Measurements from ENCODE around the gene BPIFB2. TPM values are rescaled to one million over a fixed set of nuclear protein-coding genes. Genes with fewer than 3 reads are reported as not detected.

BPIFB2 gene
- total RNA-seq, 4 donors from 2014 or later, result 0.13 to 138 (median 0.15) TPM; not detected in 1

DNA sequence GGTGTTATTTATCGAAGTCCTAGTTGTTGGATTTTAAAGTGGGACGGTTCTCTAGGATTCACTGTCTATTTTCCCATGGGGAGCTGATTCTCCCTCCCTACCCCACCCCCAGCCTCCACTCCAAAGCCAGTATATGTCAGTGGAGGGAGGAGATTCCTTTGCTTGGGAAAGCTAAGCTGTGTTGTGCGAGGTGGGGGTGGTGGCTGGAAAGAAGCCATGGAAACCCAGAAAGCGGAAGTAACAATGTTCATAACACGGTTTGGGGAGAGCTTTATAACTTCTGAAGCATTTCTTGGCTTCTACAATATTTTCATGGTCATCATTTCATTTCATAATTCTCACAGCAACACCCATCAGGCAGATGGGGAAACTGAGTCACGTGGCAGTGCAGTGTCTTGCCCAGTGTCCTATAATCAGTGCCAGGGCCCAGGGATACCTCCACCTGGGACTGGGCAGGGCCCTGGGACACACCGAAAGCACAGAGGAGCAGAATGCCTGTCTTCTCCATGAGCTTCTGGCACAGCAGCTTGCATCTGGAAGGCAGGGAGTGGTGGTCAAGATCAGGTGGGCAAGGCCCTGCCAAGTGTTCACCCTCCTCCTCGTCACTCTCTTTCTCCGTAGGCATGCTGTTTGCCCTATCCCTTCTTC lies 7.8 kb upstream of the BPIFB2 start:
- H3K4me1 ChIP-seq, result no peaks in the 10 kb centered on the region
- no peak for ATAC-seq
- no peak for TF ChIP-seq POLR2A (IDR thresholded peaks at IDR 0.05)
- TF ChIP-seq POLR2AphosphoS5 (IDR thresholded peaks at IDR 0.05), result no peak
- TF ChIP-seq, protein P1, sequence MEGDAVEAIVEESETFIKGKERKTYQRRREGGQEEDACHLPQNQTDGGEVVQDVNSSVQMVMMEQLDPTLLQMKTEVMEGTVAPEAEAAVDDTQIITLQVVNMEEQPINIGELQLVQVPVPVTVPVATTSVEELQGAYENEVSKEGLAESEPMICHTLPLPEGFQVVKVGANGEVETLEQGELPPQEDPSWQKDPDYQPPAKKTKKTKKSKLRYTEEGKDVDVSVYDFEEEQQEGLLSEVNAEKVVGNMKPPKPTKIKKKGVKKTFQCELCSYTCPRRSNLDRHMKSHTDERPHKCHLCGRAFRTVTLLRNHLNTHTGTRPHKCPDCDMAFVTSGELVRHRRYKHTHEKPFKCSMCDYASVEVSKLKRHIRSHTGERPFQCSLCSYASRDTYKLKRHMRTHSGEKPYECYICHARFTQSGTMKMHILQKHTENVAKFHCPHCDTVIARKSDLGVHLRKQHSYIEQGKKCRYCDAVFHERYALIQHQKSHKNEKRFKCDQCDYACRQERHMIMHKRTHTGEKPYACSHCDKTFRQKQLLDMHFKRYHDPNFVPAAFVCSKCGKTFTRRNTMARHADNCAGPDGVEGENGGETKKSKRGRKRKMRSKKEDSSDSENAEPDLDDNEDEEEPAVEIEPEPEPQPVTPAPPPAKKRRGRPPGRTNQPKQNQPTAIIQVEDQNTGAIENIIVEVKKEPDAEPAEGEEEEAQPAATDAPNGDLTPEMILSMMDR (IDR thresholded peaks at IDR 0.05), result no peak
- no peak for TF ChIP-seq EP300 (IDR thresholded peaks at IDR 0.05)
- H3K27me3 ChIP-seq, result peaks cover 11% of the 10 kb centered on the region
- no peak overlapping the region for H3K4me3 ChIP-seq
- H3K36me3 ChIP-seq, result no peaks in the 10 kb centered on the region
- no peak overlapping the region for H3K27ac ChIP-seq
- WGBS, 2 donors (ENCODE audit: low coverage in 1 of 2), result 58 to 60% methylated on average over 6 of the region's 9 CpGs
- peaks cover 0 to 14% (median 0%) of the 10 kb centered on the region in 3 donors for H3K9me3 ChIP-seq

DNA sequence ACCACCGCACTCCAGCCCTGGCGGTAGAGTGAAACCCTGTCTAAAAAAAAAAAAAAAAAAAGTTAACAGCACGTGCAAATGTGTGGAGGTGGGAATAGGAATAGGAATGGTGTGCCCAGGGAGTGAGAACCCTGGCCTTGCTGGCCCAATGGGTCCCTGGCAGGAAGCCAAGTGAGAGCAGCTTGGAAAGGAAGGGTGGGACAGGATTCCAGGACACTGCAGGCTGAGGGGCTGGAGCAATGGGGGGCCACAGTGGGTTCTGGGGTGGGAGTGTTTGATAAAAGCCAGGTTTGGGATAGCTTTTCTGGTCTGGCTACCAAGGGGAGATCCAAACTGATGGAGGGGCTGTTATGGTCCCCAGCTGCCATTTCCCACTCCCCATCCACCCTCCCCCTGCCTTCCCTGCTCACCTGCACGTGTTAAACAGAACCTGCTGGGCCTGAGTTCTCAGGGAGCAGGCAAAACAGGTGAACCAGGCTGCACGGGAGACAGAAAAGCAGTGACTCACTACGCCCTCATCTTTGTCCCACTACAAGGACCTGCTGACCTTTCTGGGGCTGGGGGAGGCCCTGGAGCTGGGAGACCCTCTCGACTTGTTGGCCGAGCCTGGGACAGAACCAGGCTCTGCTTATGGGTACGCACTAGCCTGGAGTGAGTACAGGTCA lies 6.6 kb upstream of the BPIFB2 start:
- H3K36me3 ChIP-seq, result no peaks in the 10 kb centered on the region
- ATAC-seq, result no peak
- H3K9me3 ChIP-seq, result peaks cover 0 to 14% (median 0%) of the 10 kb centered on the region in 3 donors
- no peak overlapping the region for H3K27ac ChIP-seq
- no peaks in the 10 kb centered on the region for H3K4me1 ChIP-seq
- H3K27me3 ChIP-seq, result peaks cover 8% of the 10 kb centered on the region
- no peak overlapping the region for H3K4me3 ChIP-seq
- 52 to 62% methylated on average over 4 to 5 of the region's 9 CpGs for WGBS, 2 donors (ENCODE audit: low coverage in 1 of 2)
- TF ChIP-seq POLR2A (IDR thresholded peaks at IDR 0.05), result no peak
- TF ChIP-seq POLR2AphosphoS5 (IDR thresholded peaks at IDR 0.05), result no peak

DNA sequence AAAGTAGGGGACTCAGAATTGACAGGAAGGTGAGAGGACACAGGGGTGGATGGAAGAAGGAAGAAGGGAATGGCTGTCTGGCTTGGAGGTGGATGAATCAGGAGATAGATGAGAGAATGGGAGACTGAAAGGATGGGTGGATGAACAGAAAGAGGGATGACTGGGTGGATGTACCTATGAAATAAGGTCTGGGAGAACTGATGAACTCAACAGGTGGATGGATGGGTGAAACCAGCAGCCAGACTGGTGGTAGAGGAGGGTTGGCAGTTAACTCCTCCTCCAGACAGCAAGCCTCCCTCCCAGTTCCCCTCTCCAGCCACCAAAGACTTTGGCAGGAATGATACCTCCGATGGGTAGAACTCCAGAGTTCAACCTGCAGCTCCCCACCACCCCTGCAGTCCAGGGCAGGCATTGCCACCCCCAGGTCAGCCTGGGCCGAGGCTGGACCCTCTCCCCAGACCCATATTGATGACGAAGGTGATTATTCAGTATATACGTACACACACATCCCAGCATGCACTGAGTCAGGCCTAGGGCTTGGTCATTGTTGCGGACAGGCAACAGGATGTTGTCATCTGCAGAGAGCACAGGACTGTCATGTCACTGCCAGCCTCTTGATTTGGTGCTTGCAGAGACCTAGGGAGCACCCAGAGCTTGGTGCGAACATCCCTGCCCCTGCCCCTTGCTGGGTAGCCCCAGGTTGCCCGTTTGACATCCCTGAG lies 5.3 kb upstream of the BPIFB2 start:
- no peaks in the 10 kb centered on the region for H3K4me1 ChIP-seq
- H3K4me3 ChIP-seq, result no peak overlapping the region
- H3K27ac ChIP-seq, result no peak overlapping the region
- no peaks in the 10 kb centered on the region for H3K36me3 ChIP-seq
- peaks cover 8% of the 10 kb centered on the region for H3K27me3 ChIP-seq
- peaks cover 0 to 15% (median 0%) of the 10 kb centered on the region in 3 donors for H3K9me3 ChIP-seq
- no peak for ATAC-seq
- 100% methylated on average over 2 of the region's 7 CpGs; no CpG with 5 or more reads in 1 of the 2 donors for WGBS, 2 donors (ENCODE audit: low coverage in 1 of 2)
- TF ChIP-seq POLR2A (IDR thresholded peaks at IDR 0.05) (no peak), POLR2AphosphoS5 (IDR thresholded peaks at IDR 0.05) (no peak)
- TF ChIP-seq, protein P1 (IDR thresholded peaks at IDR 0.05), result no peak

DNA sequence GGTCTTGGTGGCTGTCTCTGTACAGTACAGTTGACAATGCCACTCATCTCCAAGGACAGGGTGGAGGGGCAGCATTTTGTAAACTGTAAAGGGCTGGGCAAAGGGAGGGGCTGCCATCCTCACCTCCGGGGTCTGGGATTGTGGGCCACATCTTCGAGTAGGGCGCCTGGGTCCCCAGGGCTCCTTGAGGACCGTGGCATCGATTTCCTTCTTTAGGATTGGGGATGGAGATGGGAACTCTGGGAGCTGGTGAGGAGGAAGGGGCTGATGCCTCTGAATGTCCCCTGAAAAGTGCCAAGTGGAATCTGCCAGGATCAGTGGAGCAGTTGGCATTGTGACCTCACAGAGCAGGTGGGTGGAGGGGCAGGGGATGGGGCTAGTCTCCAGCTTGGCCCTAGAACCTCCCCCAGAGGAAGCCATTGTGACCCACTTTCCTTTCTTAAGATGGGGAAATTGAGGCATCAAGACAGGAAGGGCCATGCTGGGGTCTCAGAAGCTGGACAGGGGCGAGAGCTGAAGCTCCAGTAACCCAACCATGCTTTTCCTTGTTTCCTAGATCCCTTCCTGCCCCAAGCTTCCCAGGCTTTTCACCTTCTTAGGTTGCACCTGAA lies 3.3 kb upstream of the BPIFB2 start, which contains the start of gene SUN5:
Gene SUN5 (minus strand): TSS at position 293 of the 611 bp plus-strand sequence. CDS start 93 bp downstream, at position 200.
- WGBS, 2 donors (ENCODE audit: low coverage in 1 of 2), result 56 to 57% methylated on average over 1 of the region's 6 CpGs
- no peak within 1 kb of the TSS for H3K27ac ChIP-seq
- ATAC-seq, result no peak
- TF ChIP-seq POLR2AphosphoS5 (IDR thresholded peaks at IDR 0.05), result no peak
- TF ChIP-seq POLR2A (IDR thresholded peaks at IDR 0.05), result no peak
- TF ChIP-seq EP300 (IDR thresholded peaks at IDR 0.05), result no peak
- TF ChIP-seq, protein P1 (IDR thresholded peaks at IDR 0.05), result no peak
- H3K4me1 ChIP-seq, result no peaks in the 10 kb centered on the region
- no peaks in the 10 kb centered on the region for H3K36me3 ChIP-seq
- H3K4me3 ChIP-seq, result no peak within 1 kb of the TSS
- H3K27me3 ChIP-seq, result peaks cover 3% of the 10 kb centered on the region
- H3K9me3 ChIP-seq, result peaks cover 0 to 15% (median 0%) of the 10 kb centered on the region in 3 donors

DNA sequence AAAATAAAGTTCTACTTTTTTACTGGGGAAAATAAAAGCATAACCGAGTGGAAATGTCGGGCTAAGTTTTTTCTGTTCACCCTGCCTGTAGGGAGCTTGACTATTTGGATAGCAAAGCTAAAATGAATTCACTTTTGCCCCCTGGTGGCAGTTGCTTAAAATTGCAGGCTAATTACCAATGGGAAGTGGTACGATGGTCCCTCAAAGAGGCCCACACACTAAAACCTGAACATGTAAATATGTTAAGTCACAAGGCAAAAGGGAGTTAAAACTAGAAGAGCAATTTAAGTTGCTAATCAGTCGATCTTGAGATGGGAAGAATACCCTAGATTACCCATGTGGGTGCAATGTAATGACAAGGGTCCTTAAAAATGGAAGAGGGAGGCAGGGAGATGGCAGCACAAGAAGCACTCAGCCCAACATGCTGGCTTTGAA lies 2.4 kb upstream of the BPIFB2 start:
- no peak for ATAC-seq
- no peak for TF ChIP-seq POLR2A (IDR thresholded peaks at IDR 0.05)
- TF ChIP-seq POLR2AphosphoS5 (IDR thresholded peaks at IDR 0.05), result no peak
- TF ChIP-seq, protein P1 (IDR thresholded peaks at IDR 0.05), result no peak
- TF ChIP-seq EP300 (IDR thresholded peaks at IDR 0.05), result no peak
- WGBS, 2 donors (ENCODE audit: low coverage in 1 of 2), result 38 to 45% methylated on average over 2 to 4 of the region's 4 CpGs
- Histone ChIP-seq H3K27ac (no peak overlapping the region), H3K36me3 (no peaks in the 10 kb centered on the region), H3K9me3 (peaks cover 0 to 15% (median 0%) of the 10 kb centered on the region in 3 donors), H3K4me1 (no peaks in the 10 kb centered on the region), H3K27me3 (no peaks in the 10 kb centered on the region), H3K4me3 (no peak overlapping the region)
